ENCODE data around the gene SDCCAG8.

GRCh38 chr1:243396424-243396823 lies 140.6 kb downstream of the SDCCAG8 start:
- TF ChIP-seq CTCF (IDR thresholded peaks at IDR 0.05) (no peak), POLR2AphosphoS5 (IDR thresholded peaks at IDR 0.05) (no peak)

Data from gastroesophageal sphincter (tissue), 3 donors.